ENCODE results near the gene CELF4.

The CELF4 gene

GRCh38 chr18:37316468-37316867, 249.1 kb downstream of the CELF4 start:
- H3K4me3 ChIP-seq (replicated peaks; ENCODE audit: insufficient read depth, low read length), result no peak overlapping the region
- TF ChIP-seq CTCF (IDR thresholded peaks at IDR 0.05; ENCODE audit: insufficient read depth, low read length), result no peak
- TF ChIP-seq REST (IDR thresholded peaks at IDR 0.05; ENCODE audit: insufficient replicate concordance, low read depth), result no peak
- no peak for TF ChIP-seq GABPA (IDR thresholded peaks at IDR 0.05; ENCODE audit: low read depth)
- TF ChIP-seq POLR2AphosphoS5 (IDR thresholded peaks at IDR 0.05; ENCODE audit: low read depth), result no peak
- TF ChIP-seq SPI1 (IDR thresholded peaks at IDR 0.05; ENCODE audit: borderline replicate concordance, low read depth), result no peak
- no peak overlapping the region for H3K27ac ChIP-seq (replicated peaks)
- DNase-seq (ENCODE audit: low read depth in 1 of 2, low spot score in 1 of 2), result no peak
- H3K27me3 ChIP-seq (ENCODE audit: insufficient read depth, poor library complexity, severe bottlenecking), result no peaks in the 10 kb centered on the region

GRCh38 chr18:37315935-37316334, 249.7 kb downstream of the CELF4 start:
- Histone ChIP-seq H3K4me3 (replicated peaks; ENCODE audit: insufficient read depth, low read length) (no peak overlapping the region), H3K27ac (replicated peaks) (no peak overlapping the region), H3K27me3 (ENCODE audit: insufficient read depth, poor library complexity, severe bottlenecking) (peaks cover 2% of the 10 kb centered on the region)
- DNase-seq (ENCODE audit: low read depth in 1 of 2, low spot score in 1 of 2), result no peak
- no peak for TF ChIP-seq GABPA (IDR thresholded peaks at IDR 0.05; ENCODE audit: low read depth)
- no peak for TF ChIP-seq POLR2AphosphoS5 (IDR thresholded peaks at IDR 0.05; ENCODE audit: low read depth)
- TF ChIP-seq CTCF (IDR thresholded peaks at IDR 0.05; ENCODE audit: insufficient read depth, low read length), result no peak
- no peak for TF ChIP-seq REST (IDR thresholded peaks at IDR 0.05; ENCODE audit: insufficient replicate concordance, low read depth)
- no peak for TF ChIP-seq SPI1 (IDR thresholded peaks at IDR 0.05; ENCODE audit: borderline replicate concordance, low read depth)

- no peak for DNase-seq (ENCODE audit: low read depth in 1 of 2, low spot score in 1 of 2)
- H3K4me3 ChIP-seq (replicated peaks; ENCODE audit: insufficient read depth, low read length), result no peak overlapping the region
- TF ChIP-seq SPI1 (IDR thresholded peaks at IDR 0.05; ENCODE audit: borderline replicate concordance, low read depth), result no peak
- no peak for TF ChIP-seq CTCF (IDR thresholded peaks at IDR 0.05; ENCODE audit: insufficient read depth, low read length)
- TF ChIP-seq GABPA (IDR thresholded peaks at IDR 0.05; ENCODE audit: low read depth), result no peak
- TF ChIP-seq REST (IDR thresholded peaks at IDR 0.05; ENCODE audit: insufficient replicate concordance, low read depth), result no peak
- no peak for TF ChIP-seq POLR2AphosphoS5 (IDR thresholded peaks at IDR 0.05; ENCODE audit: low read depth)
These were observed 251.1 kb downstream of the CELF4 start for GRCh38 chr18:37314534-37314933.

More at GRCh38 chr18:37314534-37314933, 251.1 kb downstream of the CELF4 start:
- H3K27ac ChIP-seq (replicated peaks), result no peak overlapping the region
- peaks cover 3% of the 10 kb centered on the region for H3K27me3 ChIP-seq (ENCODE audit: insufficient read depth, poor library complexity, severe bottlenecking)
